Limb (tissue), 2 donors: Measurements from ENCODE around the gene BABAM2.
"Not testable (repeated sequence)": the region's sequence is repeated elsewhere in the genome, so short reads cannot be mapped to it uniquely, and the experiment has no call there.

ENCODE experiments used
- DNase-seq, 2 donors: peaks; one replicate each; pipeline ENCODE4 v3.0.0-alpha.2; 2016; ENCODE audit errors: extremely low spot score in 2 of 2

The BABAM2 gene

GRCh38 chr2:28239207-28239606, 348.7 kb downstream of the BABAM2 start:
- DNase-seq: no peak

- DNase-seq: no peak
Observed at GRCh38 chr2:28240937-28241336, 350.4 kb downstream of the BABAM2 start.

- DNase-seq: no peak
Observed at GRCh38 chr2:28247290-28247689, 356.8 kb downstream of the BABAM2 start.

- no peak for DNase-seq
Observed at GRCh38 chr2:28247734-28248133, 357.2 kb downstream of the BABAM2 start.

GRCh38 chr2:28248511-28248910, 358.0 kb downstream of the BABAM2 start:
- no peak for DNase-seq

GRCh38 chr2:28250006-28250405, 359.5 kb downstream of the BABAM2 start:
- no peak for DNase-seq

- DNase-seq: no peak
Observed at GRCh38 chr2:28251337-28251736, 360.8 kb downstream of the BABAM2 start.

GRCh38 chr2:28252311-28252710, 361.8 kb downstream of the BABAM2 start:
- no peak for DNase-seq

- no peak for DNase-seq
Observed at GRCh38 chr2:28253543-28253942, 363.0 kb downstream of the BABAM2 start.

- DNase-seq: not testable (repeated sequence)
Observed at GRCh38 chr2:28255231-28255630, 364.7 kb downstream of the BABAM2 start.

GRCh38 chr2:28257182-28257581, 366.7 kb downstream of the BABAM2 start:
- no peak for DNase-seq

- not testable (repeated sequence) for DNase-seq
Observed at GRCh38 chr2:28259226-28259625, 368.7 kb downstream of the BABAM2 start.

GRCh38 chr2:28263690-28264089, 373.2 kb downstream of the BABAM2 start:
- no peak for DNase-seq

- DNase-seq: no peak
Observed at GRCh38 chr2:28267282-28267681, 376.8 kb downstream of the BABAM2 start.

GRCh38 chr2:28268386-28268785, 377.9 kb downstream of the BABAM2 start:
- DNase-seq: no peak

GRCh38 chr2:28269019-28269784, 378.7 kb downstream of the BABAM2 start:
- DNase-seq: no peak

- DNase-seq: no peak
Observed at GRCh38 chr2:28270456-28271152, 380.1 kb downstream of the BABAM2 start.

GRCh38 chr2:28271231-28271918, 380.8 kb downstream of the BABAM2 start:
- no peak for DNase-seq

GRCh38 chr2:28271919-28272250, 381.4 kb downstream of the BABAM2 start:
- DNase-seq: no peak

GRCh38 chr2:28273751-28274150, 383.2 kb downstream of the BABAM2 start:
- DNase-seq: no peak

- DNase-seq: no peak
Observed at GRCh38 chr2:28274911-28275685, 384.6 kb downstream of the BABAM2 start.
